NB4 (cell line): ENCODE data around the gene EIF4A3.

ENCODE experiments used
- DNase-seq: peaks from one replicate; pipeline ENCODE4 v3.0.0; 2010; ENCODE audit warnings: low read depth
- H3K4me3 ChIP-seq: one replicate; pipeline ENCODE4 v1.5.1; 2011; ENCODE audit warnings: mild to moderate bottlenecking, low read depth, low read length, moderate library complexity
- CTCF ChIP-seq: IDR thresholded peaks from one replicate; pipeline ENCODE4 v1.5.1; 2012; ENCODE audit warnings: low read depth, low read length
- MAX ChIP-seq: IDR thresholded peaks from 2 replicates; pipeline ENCODE4 v1.6.1; 2011; ENCODE audit warnings: low read depth, low read length
- MYC ChIP-seq: IDR thresholded peaks from 2 replicates; pipeline ENCODE4 v1.6.1; 2011; ENCODE audit warnings: low read depth, low read length
- POLR2A ChIP-seq: IDR thresholded peaks from 2 replicates; pipeline ENCODE4 v1.6.1; 2011; ENCODE audit warnings: mild to moderate bottlenecking; ENCODE audit not compliant: insufficient read length; ENCODE audit errors: extremely low read depth

EIF4A3 gene

GRCh38 chr17:80184423-80184714 is 37.4 kb upstream of the EIF4A3 start:
- H3K4me3 ChIP-seq = no peak overlapping the region
- DNase-seq = no peak
- TF ChIP-seq POLR2A = no peak
- no peak for TF ChIP-seq MAX
- no peak for TF ChIP-seq CTCF
- no peak for TF ChIP-seq MYC

GRCh38 chr17:80183581-80184422 is 36.9 kb upstream of the EIF4A3 start:
- TF ChIP-seq MAX (no peak), CTCF (no peak), MYC (no peak), POLR2A (no peak)
- H3K4me3 ChIP-seq = no peak overlapping the region
- no peak for DNase-seq

- no peak for TF ChIP-seq MAX
- no peak for TF ChIP-seq MYC
- TF ChIP-seq CTCF = no peak
- TF ChIP-seq POLR2A = no peak
- no peak overlapping the region for H3K4me3 ChIP-seq
- DNase-seq = no peak
These were observed 35.9 kb upstream of the EIF4A3 start for GRCh38 chr17:80182845-80183223.

- TF ChIP-seq POLR2A = no peak
- TF ChIP-seq MAX = no peak
- TF ChIP-seq CTCF = no peak
- no peak for TF ChIP-seq MYC
- no peak overlapping the region for H3K4me3 ChIP-seq
- DNase-seq = no peak
These were observed 35.4 kb upstream of the EIF4A3 start for GRCh38 chr17:80182118-80182844.

GRCh38 chr17:80181431-80181830 is 34.5 kb upstream of the EIF4A3 start:
- no peak overlapping the region for H3K4me3 ChIP-seq
- TF ChIP-seq CTCF = no peak
- DNase-seq = no peak

GRCh38 chr17:80180192-80180591 is 33.3 kb upstream of the EIF4A3 start:
- DNase-seq = no peak
- no peak overlapping the region for H3K4me3 ChIP-seq
- TF ChIP-seq MAX = no peak
